HG02588 (cell line): ENCODE data around the gene DARS2.
"Not testable (repeated sequence)": the region's sequence is repeated elsewhere in the genome, so short reads cannot be mapped to it uniquely, and the experiment has no call there.

Experiments used
- ATAC-seq: cut with Tn5 transposase; IDR thresholded peaks from one replicate; pipeline ENCODE4 v1.9.1; 2021; ENCODE audit warnings: mild to moderate bottlenecking, moderate library complexity; ENCODE audit not compliant: unreplicated experiment

DARS2 gene

GRCh38 chr1:173824315-173825081, at the start of gene DARS2, which contains the start of gene CENPL:
TSS of gene DARS2 (plus strand) at chr1:173824673. CDS start at chr1:173825230, 557 bp downstream.
TSS of gene CENPL (minus strand) at chr1:173824883. CDS start at chr1:173811299, 13,584 bp downstream.
- ATAC-seq = peak; percentile 85

GRCh38 chr1:173775578-173776226, 48.8 kb upstream of the DARS2 start:
- no peak for ATAC-seq

GRCh38 chr1:173779936-173780335, 44.5 kb upstream of the DARS2 start:
- no peak for ATAC-seq

GRCh38 chr1:173784997-173785396, 39.5 kb upstream of the DARS2 start:
- ATAC-seq = no peak

- no peak for ATAC-seq
Observed at GRCh38 chr1:173789841-173790240, 34.6 kb upstream of the DARS2 start.

GRCh38 chr1:173798078-173798477, 26.4 kb upstream of the DARS2 start:
- ATAC-seq = no peak

GRCh38 chr1:173799995-173800394, 24.5 kb upstream of the DARS2 start:
- ATAC-seq = not testable (repeated sequence)

- no peak for ATAC-seq
Observed at GRCh38 chr1:173802961-173803360, 21.5 kb upstream of the DARS2 start.

- not testable (repeated sequence) for ATAC-seq
Observed at GRCh38 chr1:173813654-173814053, 10.8 kb upstream of the DARS2 start.

GRCh38 chr1:173818459-173818858, 6.0 kb upstream of the DARS2 start:
- ATAC-seq = no peak

- ATAC-seq = no peak
Observed at GRCh38 chr1:173821680-173822079, 2.8 kb upstream of the DARS2 start.

- ATAC-seq = peak; percentile 43
Observed at GRCh38 chr1:173823781-173824314, 625 bp upstream of the DARS2 start.

GRCh38 chr1:173827611-173828010, 3.1 kb downstream of the DARS2 start:
- no peak for ATAC-seq

GRCh38 chr1:173832748-173833147, 8.3 kb downstream of the DARS2 start:
- ATAC-seq = no peak

GRCh38 chr1:173852105-173852504, 27.6 kb downstream of the DARS2 start:
- ATAC-seq = no peak

- ATAC-seq = no peak
Observed at GRCh38 chr1:173853074-173853473, 28.6 kb downstream of the DARS2 start.

- ATAC-seq = no peak
Observed at GRCh38 chr1:173856014-173856413, 31.5 kb downstream of the DARS2 start.

GRCh38 chr1:173856903-173857302, 32.4 kb downstream of the DARS2 start:
- ATAC-seq = no peak

- ATAC-seq = no peak
Observed at GRCh38 chr1:173857363-173857917, 33.0 kb downstream of the DARS2 start.

GRCh38 chr1:173859547-173859946, 35.1 kb downstream of the DARS2 start:
- not testable (repeated sequence) for ATAC-seq

- no peak for ATAC-seq
Observed at GRCh38 chr1:173860065-173860464, 35.6 kb downstream of the DARS2 start.

- no peak for ATAC-seq
Observed at GRCh38 chr1:173861731-173862145, 37.3 kb downstream of the DARS2 start.
